GM10248 (cell line): ENCODE data around the gene MITF.

Experiments
- CTCF ChIA-PET: fragments of 300-600 bp; sonication (Branson Sonifier 250); formaldehyde crosslinking; extraction: SDS; loops from one replicate; lab custom pipeline; 2021; ENCODE audit warnings: antibody characterized with exemption; lab: Yijun Ruan, JAX
- POLR2A ChIA-PET: fragments of 350-650 bp; sonication (Branson Sonifier 250); formaldehyde crosslinking; extraction: SDS; loops from one replicate; lab custom pipeline; 2020; ENCODE audit warnings: antibody characterized with exemption; lab: Yijun Ruan, JAX
- DNase-seq: peaks from one replicate; pipeline ENCODE4 v3.0.0; 2012; ENCODE audit errors: extremely low spot score
- CTCF ChIP-seq: IDR thresholded peaks from 2 replicates; pipeline ENCODE4 v1.5.1; 2012; ENCODE audit warnings: mild to moderate bottlenecking, low read depth; ENCODE audit errors: extremely low read depth, missing control alignments, control extremely low read depth

MITF gene, protein sequence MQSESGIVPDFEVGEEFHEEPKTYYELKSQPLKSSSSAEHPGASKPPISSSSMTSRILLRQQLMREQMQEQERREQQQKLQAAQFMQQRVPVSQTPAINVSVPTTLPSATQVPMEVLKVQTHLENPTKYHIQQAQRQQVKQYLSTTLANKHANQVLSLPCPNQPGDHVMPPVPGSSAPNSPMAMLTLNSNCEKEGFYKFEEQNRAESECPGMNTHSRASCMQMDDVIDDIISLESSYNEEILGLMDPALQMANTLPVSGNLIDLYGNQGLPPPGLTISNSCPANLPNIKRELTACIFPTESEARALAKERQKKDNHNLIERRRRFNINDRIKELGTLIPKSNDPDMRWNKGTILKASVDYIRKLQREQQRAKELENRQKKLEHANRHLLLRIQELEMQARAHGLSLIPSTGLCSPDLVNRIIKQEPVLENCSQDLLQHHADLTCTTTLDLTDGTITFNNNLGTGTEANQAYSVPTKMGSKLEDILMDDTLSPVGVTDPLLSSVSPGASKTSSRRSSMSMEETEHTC

GRCh38 chr3:69739204-69740102 is at the start of gene MITF:
TSS of gene MITF (plus strand) at chr3:69739464. CDS start at chr3:69739598, 134 bp downstream.
- peak; percentile 82 for DNase-seq
- CTCF ChIA-PET: interaction anchor here (0.7 kb wide), 1 partner anchor 618 kb away, joined by 3 read pairs; no protein-coding TSS in a partner anchor
- POLR2A ChIA-PET: no interaction called here
- TF ChIP-seq CTCF: no peak

GRCh38 chr3:69691860-69692259 is 47.4 kb upstream of the MITF start:
- DNase-seq: no peak
- TF ChIP-seq CTCF: no peak
- POLR2A ChIA-PET: no interaction called here
- CTCF ChIA-PET: interaction anchor here (1.2 kb wide), 1 partner anchor 12 kb away, joined by 3 read pairs; no protein-coding TSS in a partner anchor

GRCh38 chr3:69692761-69693160 is 46.5 kb upstream of the MITF start:
- no peak for TF ChIP-seq CTCF
- CTCF ChIA-PET: interaction anchor here (1.2 kb wide), 1 partner anchor 13 kb away, joined by 3 read pairs; no protein-coding TSS in a partner anchor
- POLR2A ChIA-PET: no interaction called here
- DNase-seq: no peak

DNA sequence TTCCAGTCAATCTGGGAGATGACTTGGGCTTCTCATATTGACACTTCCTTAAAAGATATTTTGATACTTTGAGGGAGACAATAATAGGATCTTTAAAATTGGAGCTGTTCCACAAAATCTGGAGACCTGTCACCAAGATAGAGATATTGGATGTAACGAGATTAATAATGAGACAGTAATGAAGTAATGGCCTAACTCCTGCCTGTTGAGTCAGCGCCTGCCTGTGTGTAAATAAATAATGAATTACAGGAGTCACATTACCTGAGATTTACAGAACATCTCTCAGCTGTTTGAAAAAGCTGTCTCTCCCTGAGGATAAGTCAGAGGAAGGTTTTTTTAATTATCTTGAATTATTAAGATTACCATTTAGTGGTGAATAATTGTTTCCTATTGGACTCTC is 43.8 kb upstream of the MITF start:
- DNase-seq: no peak
- TF ChIP-seq CTCF: no peak
- ChIA-PET CTCF (interaction anchor here (0.9 to 2.3 kb wide), 2 partner anchors 15 to 23 kb away, joined by 3 to 6 read pairs; no protein-coding TSS in a partner anchor), POLR2A (no interaction called here)

DNA sequence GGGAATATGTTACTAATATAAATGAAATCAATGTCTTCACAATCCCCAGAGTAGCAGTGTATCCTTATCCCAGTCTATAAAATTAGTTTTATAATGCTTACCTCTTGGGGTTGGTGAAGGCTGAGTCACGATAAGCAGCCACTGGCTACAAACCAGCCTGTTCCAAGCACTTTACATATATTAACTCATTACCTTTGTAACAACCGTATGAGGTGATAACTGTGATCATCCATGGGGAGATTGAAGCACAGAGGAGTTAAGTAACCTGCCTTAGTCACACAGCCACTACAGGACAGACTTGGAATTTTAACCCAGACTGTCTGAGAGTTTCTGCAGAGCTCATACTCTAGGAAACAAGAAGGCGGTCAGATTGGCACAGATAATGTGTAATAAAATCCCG is 43.3 kb upstream of the MITF start:
- no peak for TF ChIP-seq CTCF
- no peak for DNase-seq
- ChIA-PET POLR2A (no interaction called here), CTCF (interaction anchor here (0.9 to 2.3 kb wide), 2 partner anchors 15 to 23 kb away, joined by 3 to 6 read pairs; no protein-coding TSS in a partner anchor)

DNA sequence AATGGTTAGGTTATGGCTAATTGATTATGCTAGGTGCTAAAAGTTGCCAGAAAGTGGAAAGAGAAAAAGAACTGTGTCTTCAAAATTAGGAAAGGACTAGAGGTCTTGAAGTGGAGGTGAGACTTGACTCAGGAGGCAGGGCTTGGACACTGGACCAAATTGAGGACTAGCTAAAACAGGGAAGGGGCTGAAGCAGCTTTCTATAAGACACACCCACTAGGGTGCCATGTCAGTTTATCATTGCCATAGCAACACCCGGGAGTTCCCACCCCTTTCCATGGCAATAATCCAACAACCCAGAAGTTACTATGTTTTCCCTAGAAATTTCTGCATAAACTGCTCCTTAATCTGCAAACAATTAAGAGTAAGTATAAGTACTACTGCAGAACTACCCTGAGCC is 42.9 kb upstream of the MITF start:
- DNase-seq: no peak
- POLR2A ChIA-PET: no interaction called here
- no peak for TF ChIP-seq CTCF
- CTCF ChIA-PET: interaction anchor here (0.9 to 2.3 kb wide), 4 partner anchors 8 to 23 kb away, joined by 3 to 6 read pairs (median 4); no protein-coding TSS in a partner anchor
